AG10803 (cell line): ENCODE results near the gene TPSG1.

Source experiments
- DNase-seq: peaks from one replicate; pipeline ENCODE4 v3.0.0; 2010; ENCODE audit warnings: low read depth
- H3K4me3 ChIP-seq: 2 replicates; pipeline ENCODE4 v1.5.1; 2011; ENCODE audit warnings: mild to moderate bottlenecking, low read length, control low read depth
- CTCF ChIP-seq: conservative IDR thresholded peaks from 2 replicates; pipeline ENCODE4 v1.5.1; 2011; ENCODE audit warnings: mild to moderate bottlenecking, low read length, control low read depth, inconsistent platforms

The TPSG1 gene

DNA sequence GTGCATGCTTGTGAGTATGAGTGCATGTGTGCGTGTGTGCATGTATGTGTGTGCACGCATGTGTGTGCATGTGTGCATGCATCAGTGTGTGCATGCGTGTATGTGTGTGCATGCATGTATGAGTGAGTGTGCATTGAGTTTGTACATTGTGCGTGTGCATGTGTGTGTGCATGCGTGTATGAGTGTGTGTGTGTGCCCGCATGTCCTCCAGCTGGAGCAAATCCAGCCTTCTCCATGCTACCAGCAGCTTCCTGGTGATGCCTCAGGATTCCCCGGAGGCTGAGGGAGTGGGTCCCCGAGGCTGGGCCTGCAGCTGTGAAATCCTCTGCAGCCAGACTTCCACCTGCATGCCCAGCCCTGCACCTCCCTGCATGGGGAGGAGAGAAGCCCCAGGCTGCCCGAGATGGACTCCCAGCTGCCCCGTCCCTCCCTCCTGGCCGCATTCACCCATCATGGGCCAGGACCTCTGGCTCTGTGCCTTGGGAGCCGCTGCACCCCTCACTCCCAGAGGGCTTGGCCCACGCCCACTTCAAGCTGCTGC lies 40.1 kb upstream of the TPSG1 start:
- DNase-seq, result no peak
- H3K4me3 ChIP-seq, result no peak overlapping the region
- TF ChIP-seq CTCF, result no peak

DNA sequence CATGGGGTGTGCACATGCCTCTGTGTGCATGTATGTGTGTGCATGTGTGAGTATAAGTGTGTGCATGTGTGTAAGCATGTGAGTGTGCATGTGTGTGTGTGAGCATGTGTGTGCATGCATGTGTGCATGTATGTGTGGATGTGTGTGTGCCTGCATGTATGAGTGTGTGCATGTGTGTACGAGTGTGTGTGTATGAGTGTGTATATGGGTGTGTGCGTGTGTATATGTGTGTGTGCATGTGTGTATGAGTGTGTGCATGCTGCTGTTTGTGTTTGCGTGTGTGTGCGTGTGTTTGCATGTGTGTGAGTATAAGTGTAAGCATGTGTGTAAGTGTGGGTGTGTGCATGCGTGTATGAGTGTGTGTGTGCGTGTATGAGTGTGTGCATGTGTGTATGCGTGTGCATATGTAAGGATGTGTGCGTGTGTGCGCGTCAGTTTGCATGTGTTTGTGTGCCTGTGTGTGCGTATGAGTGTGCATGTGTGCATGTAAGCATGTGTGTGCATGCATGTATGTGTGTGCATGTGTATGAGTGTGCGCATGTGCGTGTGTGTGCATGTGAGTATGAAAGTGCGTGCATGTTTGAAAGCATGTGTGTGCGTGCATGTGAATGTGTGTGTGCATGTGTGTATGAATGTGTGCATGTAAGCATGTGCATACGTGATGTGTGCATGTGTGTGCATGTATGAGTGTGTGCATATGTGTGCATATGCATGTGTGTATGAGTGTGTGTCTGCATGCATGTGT lies 39.4 kb upstream of the TPSG1 start:
- H3K4me3 ChIP-seq, result no peak overlapping the region
- no peak for TF ChIP-seq CTCF
- no peak for DNase-seq

DNA sequence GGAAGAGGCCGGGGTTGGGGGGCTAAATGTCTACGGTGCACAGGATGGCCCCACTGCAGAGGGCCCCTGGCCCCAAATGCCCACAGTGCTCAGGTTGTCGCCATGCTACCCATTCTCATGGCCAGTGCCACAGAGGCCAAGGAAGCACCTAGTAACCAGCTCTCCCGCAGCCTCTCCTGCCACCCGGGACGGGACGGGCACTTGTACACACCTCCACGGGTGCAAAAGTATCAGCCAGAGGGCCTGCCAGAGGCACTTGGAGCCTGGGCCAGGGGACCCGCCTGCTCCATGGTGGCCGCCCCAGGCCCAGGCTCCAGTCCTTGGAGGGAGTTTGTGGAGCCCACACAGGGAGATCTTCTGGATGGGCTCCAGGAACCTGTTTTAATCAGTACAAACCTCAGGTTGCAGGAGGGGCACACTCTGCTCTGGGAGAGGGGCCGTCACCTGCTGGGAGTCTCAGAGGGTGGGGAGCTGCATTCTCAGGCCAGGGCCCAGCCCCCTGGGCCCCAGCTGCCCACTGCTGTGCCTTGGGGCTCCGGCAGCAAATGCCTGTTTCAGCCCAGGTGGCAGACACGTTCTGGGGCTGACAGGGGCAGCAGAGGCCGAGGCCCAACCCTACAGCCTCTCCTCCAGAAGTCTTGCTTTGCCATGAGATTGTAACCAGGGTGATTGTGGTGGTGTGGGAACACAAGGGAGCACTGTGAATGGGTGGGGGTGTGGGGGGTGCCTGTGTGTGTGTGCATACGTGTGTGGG lies 38.7 kb upstream of the TPSG1 start:
- no peak for TF ChIP-seq CTCF
- H3K4me3 ChIP-seq, result no peak overlapping the region
- no peak for DNase-seq

- TF ChIP-seq CTCF, result no peak
- H3K4me3 ChIP-seq, result no peak overlapping the region
- DNase-seq, result no peak
Observed at GRCh38 chr16:1262846-1263221, 37.8 kb upstream of the TPSG1 start.

GRCh38 chr16:1262210-1262845 lies 37.3 kb upstream of the TPSG1 start:
- H3K4me3 ChIP-seq, result no peak overlapping the region
- no peak for DNase-seq
- no peak for TF ChIP-seq CTCF

DNA sequence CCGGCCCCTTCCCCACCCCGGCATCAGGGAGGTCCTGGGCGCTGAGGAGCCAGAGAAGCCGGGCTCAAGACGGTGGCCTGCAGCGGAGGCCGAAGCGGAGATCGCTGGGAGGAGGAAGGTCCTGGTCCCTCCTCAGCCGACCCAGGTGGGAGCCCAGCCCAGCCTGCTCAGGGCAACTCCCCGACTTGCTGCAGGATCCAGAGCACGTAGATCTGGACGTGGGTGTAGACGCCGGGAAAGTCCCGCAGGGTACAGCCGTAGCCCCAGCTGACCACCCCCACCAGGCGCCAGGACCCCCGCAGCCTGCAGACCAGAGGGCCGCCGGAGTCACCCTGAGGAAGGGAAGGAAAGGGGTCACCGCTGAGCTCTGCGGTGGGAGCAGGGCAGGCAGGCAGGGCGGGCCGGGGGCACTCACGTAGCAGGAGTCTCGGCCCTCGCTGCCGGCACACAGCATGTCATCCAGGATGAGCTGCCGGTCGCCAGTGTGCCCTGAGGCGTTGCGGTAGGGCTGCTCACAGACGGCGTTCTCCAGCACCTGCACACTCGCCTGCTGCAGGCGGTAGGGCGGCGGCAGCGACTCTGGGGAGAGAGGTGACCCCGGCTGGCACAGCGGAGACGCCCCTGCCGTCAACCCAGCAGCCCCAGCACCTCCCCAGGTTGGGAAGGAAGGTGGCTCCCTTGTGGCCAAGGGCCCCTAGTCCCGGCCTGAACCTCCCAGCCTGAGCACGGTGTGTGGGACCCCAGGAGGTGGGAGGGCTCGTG lies 36.2 kb upstream of the TPSG1 start:
- no peak for DNase-seq
- H3K4me3 ChIP-seq, result no peak overlapping the region
- TF ChIP-seq CTCF, result no peak
